Omental fat pad (tissue), 4 donors: ENCODE results near the gene UBA1. TPM values are rescaled to one million over a fixed set of nuclear protein-coding genes. Genes with fewer than 3 reads are reported as not detected.

ENCODE experiments used
- ATAC-seq: fragments of 150-250 bp; one replicate; pipeline ENCODE4 v1.9.1; 2016; ENCODE audit warnings: mild to moderate bottlenecking, moderate library complexity; ENCODE audit not compliant: low FRiP score
- DNase-seq: peaks from one replicate; pipeline ENCODE4 v3.0.0-alpha.2; 2019; ENCODE audit warnings: low spot score
- CTCF ChIP-seq, 3 donors: fragments of 450-650 bp; IDR thresholded peaks; one replicate each; pipeline ENCODE4 v1.5.1; 2016 to 2017; ENCODE audit warnings: antibody characterized with exemption in 3 of 3, mild to moderate bottlenecking in 3 of 3, moderate library complexity in 2 of 3
- total RNA-seq, 4 donors: library from RNA; depleted of rRNA; stranded (reverse); fragments of >200 nt; gene quantifications; one replicate each; pipeline ENCODE4 v1.1.0, GENCODE V29; 2016

Gene UBA1
- total RNA-seq, 4 donors from 2014 or later = 132 to 158 (median 148) TPM

GRCh38 chrX:47224266-47224895 is 30.8 kb downstream of the UBA1 start:
- no peak for DNase-seq
- ATAC-seq = no peak
- TF ChIP-seq CTCF (IDR thresholded peaks at IDR 0.05) = no peak

GRCh38 chrX:47224896-47225290 is 31.3 kb downstream of the UBA1 start:
- DNase-seq = peak; percentile 5
- ATAC-seq = no peak
- no peak for TF ChIP-seq CTCF (IDR thresholded peaks at IDR 0.05)

GRCh38 chrX:47226071-47226470 is 32.4 kb downstream of the UBA1 start:
- no peak for TF ChIP-seq CTCF (IDR thresholded peaks at IDR 0.05)
- DNase-seq (no peak), ATAC-seq (no peak)

GRCh38 chrX:47226531-47227333 is 33.1 kb downstream of the UBA1 start:
- DNase-seq (no peak), ATAC-seq (no peak)
- no peak for TF ChIP-seq CTCF (IDR thresholded peaks at IDR 0.05)

GRCh38 chrX:47227334-47227583 is 33.6 kb downstream of the UBA1 start:
- TF ChIP-seq CTCF (IDR thresholded peaks at IDR 0.05) = no peak
- no peak for DNase-seq
- ATAC-seq = no peak

GRCh38 chrX:47228550-47229270 is 35.1 kb downstream of the UBA1 start:
- DNase-seq = no peak
- TF ChIP-seq CTCF (IDR thresholded peaks at IDR 0.05) = no peak
- ATAC-seq = no peak
